Myocyte (in vitro differentiated cells): Measurements from ENCODE around the gene ACO1. TPM values are rescaled to one million over a fixed set of nuclear protein-coding genes. Genes with fewer than 3 reads are reported as not detected.
A peak's percentile ranks its signal among the peaks of the same experiment; 100 is the strongest.

Experiments
- DNase-seq: peaks from one replicate; pipeline ENCODE4 v3.0.0-alpha.2; 2012; ENCODE audit warnings: low read depth
- total RNA-seq: library from RNA; depleted of rRNA; stranded (reverse); fragments of >200 nt; gene quantifications from 2 replicates; pipeline ENCODE4 v1.2.3, GENCODE V29; 2014

Gene ACO1
- total RNA-seq, 1 donor from 2014 or later, result 64.3 TPM

DNA sequence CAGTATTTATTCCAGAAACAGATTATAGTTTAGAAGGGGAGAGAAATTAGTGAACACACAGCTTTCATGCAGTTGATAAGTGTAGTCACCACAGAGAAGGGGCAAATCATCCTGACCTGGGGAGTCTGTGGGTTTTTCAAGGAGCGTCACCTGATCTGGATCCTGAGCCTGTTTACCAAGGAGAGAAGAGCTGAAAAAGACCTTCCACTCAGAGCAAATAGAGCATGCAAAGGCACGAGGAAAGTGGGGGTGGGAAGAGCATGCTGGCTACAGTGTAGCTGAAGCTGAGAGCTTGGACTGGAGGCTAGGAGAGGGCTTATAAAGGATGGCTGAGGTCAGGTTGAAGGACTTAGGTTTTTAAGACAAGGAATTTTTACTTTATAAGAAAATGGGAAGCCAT lies 30.4 kb downstream of the ACO1 start:
- no peak for DNase-seq

DNA sequence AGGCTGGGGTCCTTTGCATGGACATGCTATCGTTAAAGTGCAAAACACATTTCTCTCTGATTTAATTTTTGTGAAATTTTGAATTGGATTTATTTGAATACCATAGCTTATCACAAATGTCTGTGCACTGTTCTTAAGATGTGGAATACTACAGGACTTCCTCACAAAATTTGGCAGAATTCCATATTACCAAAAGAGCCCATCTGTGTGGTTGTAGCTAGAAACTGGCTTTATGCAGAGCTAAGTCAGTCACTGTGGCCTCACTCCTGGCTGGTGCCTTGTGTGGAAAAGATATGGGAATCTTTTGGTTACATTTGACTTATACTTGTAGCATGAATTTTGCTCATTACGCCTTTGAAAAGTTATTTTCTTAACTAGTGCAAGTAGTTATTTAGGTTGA lies 35.5 kb downstream of the ACO1 start:
- DNase-seq, result no peak

DNA sequence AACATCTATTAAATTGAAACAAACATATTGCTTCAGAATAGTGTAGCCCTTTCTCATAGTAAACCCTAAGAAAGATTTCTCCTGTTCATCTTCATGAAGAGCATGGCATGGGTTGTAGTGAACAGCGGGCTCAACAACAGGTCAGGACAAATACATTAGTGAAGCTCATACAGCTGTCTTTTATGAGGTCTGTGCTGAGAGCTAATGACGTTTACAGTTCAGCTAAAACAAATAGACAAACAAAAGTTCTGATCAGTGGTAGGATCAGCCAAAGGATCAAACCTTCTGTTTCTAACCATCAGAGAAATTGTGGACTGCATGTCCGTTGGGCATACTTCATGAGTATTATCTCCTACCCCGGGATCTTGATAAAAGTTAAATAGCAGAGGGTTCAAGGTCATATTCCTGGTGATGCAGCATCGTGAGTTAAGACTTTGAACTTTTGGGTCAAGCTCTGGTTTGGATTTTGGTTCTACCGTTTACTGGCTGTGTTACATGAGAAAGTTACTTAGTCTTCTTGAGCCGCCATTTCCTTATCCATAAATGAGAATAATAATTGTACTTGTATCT lies 37.9 kb downstream of the ACO1 start:
- no peak for DNase-seq

DNA sequence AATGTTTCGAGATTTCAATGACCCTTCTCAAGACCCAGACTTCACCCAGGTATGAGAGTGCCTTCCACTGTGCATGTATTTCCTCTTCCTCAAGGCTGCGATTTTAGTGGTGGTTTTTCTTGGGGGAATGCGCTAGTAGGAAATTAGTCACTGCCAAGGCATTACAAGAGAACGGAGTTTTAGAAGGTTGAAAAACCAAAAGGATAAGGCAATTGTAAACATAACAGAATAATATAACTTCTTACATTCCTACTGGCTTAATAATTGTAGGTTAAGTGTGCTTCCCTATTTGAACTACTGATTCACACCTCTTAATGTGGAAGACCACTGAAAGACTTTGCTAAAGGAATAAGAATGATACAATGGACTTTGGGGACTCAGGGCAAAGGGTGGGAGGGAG lies 38.9 kb downstream of the ACO1 start:
- DNase-seq, result no peak

DNA sequence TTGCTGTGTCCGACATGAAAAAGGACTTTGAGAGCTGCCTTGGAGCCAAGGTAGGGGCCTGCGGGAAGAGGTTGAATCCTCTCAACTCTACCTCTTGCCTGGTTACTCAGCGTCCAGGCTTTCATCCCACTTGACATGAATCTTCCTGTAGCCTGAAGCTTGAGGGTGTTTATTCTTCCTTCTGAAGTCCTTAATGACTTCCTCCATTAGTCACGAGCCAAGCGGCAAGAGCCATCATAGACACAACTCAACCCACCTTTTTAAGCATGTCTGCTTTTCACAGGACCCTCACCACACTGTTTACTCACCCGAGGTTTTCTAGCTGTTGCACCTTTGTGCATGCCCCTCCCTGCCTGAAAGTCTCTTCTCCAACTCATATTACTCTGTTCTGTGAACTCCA lies 40.2 kb downstream of the ACO1 start:
- no peak for DNase-seq

DNA sequence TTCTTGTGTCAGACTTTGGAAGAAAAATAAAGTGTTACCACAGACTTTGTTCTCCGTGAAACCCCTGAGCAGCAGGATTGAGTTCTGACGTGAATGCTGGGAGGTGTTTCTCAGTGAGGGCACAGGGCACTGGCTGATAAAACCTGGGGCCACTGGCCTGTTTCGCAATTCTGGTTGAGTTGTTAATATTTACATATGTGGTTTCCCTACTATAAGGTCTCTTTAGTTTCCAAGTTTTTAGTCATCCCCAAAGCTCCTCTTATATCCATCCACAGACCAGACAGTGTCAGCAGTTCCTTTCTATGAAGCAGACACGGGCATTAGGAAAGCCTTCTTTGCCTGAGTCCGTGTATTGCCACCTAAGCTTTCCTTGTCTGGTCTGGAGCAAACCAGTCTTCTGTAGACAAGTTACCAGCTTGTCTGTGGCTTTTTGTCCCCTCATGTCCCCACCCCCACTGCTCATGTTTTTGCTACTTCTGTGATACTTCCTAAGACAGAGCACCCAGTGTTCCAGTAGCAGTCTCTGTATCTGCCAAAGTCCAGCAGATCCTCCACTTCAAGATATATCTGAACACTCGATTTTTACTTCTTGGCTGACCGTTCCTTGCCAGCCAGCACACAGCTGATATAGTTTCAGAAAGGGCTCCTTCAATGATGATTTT lies 42.0 kb downstream of the ACO1 start:
- no peak for DNase-seq

DNA sequence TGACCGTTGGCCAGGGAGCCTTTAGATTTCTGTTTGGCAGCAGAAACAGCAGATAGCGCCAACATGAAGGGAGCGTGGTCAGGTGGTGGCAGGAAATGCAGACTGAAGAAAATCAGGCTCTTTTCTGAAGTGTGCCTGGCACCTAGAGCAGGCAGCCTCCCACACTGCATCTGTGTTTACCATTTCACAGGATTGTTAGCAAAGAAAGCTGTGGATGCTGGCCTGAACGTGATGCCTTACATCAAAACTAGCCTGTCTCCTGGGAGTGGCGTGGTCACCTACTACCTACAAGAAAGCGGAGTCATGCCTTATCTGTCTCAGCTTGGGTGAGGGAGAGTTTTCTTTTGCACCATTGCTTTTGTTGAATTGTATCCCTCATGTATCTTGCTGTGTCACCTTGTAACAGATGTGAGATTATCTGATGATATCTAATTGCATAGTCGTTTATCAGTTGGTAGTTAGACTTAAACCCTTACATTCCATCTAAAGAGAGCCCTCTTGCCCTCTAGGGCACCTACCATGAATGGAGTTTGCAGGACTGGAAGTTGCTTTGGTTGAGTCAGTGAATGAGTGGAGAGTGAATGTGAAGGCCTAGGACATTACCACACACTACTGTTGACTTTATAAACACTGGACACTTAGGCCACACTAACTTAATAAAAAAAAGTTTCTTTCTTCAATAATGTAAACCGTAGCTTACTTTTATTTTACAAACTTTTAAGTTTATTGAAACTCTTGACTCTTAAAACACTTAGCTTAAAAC lies 42.8 kb downstream of the ACO1 start:
- DNase-seq, result no peak

DNA sequence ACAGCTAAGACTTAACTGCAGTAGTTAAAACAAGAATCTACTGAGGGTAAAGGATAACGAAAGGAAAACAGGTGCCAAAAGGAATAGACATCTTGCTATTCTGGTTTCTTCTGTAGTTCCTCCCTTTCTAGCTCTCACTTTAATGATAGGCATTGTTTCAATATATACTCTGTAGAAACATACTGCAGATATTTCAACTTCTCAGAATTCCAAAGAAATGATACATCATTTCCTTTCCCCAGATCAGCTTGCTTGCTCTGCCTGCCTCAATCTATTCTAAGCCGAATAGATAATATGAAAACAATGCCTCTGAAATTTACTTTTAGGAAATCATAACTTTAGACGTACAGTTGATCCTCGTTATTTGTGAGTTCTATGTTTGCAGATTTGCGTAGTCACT lies 46.3 kb downstream of the ACO1 start:
- DNase-seq, result no peak

DNA sequence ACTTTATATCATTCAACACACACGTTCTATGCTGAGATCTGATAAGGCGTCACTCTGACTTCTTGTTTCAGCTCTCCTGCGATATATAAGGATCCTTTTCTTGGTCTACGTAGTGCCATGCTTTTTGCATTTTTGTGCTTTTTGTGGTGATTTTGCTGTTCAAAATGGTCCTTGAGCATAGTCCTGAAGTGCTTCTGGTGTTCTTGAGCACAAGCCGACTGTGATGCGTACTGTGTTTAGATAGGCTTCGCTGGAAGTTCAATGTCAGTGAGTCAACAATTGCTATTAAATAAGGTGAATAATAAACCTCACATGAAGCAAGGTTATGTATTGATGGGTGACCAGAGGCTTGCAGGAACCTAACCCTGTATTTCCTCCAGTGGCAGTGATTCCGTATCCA lies 46.8 kb downstream of the ACO1 start:
- no peak for DNase-seq

DNA sequence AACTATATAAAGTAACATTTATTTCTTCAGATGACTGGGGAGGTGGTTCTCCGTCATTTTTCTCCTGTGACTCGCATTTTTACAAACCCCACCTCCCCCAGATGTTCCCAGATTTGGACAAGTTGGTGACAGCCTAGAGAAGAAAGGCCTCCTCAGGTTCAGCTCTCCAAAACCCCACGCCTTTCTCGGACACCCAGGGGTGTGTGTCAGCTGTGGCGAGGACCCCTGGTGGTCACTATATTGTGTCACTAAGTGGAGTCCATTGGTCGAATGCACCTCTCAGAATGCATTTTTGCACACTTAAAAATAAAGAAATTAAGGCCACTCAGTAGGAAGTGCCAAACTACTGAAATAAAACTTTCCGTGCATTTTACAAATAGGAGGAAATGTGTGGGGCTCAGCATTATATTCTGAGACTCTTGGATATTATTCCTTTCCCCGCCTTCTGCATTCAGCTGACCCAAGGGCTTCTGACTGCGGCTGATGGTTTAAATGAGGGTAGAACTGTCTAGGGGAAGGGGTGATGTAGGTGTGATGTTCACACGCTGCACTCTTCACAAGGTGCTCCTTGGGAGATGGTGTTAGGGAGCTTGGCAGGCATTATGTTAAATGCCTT lies 47.6 kb downstream of the ACO1 start:
- peak; percentile 67 for DNase-seq

DNA sequence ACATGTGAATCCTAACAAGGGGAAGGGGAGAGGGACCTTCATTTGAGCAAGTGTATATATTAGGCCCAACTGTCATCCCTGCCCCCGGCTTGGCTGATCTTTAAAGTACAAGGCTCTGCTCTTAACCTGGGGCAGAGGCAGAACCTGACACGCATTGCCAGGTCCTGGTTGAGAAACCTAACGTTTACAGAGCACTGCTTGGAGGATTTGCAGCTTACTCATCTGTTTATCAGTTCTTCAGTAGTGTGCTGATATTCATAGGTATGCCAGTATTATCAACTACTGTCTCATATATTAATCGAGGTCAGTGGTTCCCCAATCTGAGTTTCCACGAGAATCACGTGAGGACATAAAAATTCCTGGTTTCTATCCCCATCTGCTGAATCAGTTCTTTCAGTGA lies 50.4 kb downstream of the ACO1 start:
- no peak for DNase-seq

DNA sequence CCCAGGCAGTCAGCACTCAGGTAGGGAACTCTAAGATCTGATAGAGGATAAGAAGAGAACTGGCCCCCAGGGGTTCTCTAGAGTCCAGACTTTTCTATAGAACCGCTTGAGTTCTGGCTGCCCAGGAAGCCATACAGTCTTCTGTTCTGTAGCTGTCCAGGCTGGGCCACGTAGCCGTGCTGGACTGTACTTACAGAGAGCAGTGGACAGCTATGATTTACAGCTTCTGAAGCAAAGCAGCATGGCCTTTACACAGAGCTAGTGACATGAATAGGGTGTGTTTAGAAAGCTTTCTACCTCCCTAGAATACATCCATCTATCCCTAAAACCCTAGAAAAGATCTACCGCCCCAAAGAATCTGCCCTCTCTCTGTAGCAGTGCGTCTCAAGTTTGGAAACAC lies 57.2 kb downstream of the ACO1 start:
- no peak for DNase-seq

DNA sequence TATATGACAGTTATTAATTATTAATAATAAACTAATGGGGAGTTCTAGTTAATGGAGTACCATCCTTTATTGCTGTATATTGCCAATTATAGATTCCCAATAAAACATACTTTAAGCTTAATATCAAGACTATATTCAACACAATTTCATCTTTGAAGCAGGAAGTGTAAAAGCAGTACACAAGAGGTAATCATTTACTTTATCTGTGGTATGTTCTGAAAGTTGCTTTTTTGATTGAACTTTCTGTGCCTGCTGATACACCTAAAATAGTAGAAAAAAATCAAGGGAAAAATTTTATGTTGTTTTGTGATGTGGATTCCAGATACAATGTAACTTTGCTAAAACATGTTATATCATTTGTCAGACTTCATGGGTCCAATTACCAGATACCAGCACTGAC lies 58.0 kb downstream of the ACO1 start:
- DNase-seq, result no peak

DNA sequence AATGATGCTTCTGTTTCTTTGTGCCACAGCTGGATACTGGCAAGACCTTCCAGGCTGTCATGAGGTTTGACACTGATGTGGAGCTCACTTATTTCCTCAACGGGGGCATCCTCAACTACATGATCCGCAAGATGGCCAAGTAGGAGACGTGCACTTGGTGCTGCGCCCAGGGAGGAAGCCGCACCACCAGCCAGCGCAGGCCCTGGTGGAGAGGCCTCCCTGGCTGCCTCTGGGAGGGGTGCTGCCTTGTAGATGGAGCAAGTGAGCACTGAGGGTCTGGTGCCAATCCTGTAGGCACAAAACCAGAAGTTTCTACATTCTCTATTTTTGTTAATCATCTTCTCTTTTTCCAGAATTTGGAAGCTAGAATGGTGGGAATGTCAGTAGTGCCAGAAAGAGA lies 65.5 kb downstream of the ACO1 start:
- no peak for DNase-seq

DNA sequence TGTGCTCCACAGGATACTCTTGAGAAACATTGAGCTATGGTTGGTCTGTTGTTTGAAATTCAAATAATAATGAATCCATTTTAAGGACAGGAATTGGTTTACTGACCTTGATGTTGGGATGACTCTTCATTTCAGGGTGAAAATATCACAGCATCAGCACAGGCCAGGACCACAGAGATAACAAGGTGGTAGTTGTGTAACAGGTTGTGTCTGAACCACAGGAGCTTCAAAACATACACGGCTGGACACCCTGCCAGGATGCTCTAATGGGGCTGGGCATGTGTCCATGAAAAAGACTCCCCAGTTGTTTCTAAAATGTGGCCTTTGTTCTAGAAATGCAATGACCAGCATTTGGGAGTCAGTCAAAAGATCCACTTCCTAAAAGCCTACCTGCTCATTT lies 69.8 kb downstream of the ACO1 start:
- no peak for DNase-seq

DNA sequence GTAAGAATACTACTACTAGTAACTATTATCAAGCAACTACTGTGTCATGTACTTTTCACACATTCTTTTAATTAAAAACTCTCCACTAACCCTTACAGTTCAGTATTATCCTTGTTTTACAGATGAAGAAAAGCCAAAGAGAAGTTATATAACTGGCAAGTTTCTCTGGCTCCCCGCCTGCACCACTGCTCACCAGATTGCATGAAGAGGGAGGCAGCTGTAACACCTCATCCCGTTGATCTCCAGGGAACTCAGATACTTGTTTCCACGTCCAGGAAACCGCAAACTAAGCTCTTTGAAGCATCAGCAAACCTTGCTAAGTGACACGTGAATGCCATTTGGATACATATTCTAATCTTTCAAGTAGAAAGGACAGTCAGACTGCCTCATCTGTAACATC lies 71.3 kb downstream of the ACO1 start:
- peak; percentile 24 for DNase-seq

DNA sequence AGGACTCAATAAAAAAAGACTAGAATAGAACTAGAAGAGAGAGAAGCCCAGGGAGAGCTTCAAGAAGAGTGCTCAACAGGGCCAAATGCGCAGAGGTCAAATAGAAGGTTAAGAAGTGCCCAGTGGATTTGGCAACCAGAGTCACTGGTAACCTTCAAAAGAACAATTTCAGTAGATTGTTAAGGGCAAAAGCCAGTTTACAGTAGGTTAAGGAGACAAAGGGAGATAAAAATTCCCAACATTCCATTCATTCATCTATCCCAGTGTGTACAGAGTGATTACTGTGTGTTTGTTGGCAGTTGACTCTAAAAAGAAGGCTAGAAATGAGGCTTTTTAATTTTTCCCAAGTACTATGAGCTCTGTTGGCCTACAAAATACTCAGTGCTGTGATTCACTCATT lies 72.1 kb downstream of the ACO1 start:
- no peak for DNase-seq

DNA sequence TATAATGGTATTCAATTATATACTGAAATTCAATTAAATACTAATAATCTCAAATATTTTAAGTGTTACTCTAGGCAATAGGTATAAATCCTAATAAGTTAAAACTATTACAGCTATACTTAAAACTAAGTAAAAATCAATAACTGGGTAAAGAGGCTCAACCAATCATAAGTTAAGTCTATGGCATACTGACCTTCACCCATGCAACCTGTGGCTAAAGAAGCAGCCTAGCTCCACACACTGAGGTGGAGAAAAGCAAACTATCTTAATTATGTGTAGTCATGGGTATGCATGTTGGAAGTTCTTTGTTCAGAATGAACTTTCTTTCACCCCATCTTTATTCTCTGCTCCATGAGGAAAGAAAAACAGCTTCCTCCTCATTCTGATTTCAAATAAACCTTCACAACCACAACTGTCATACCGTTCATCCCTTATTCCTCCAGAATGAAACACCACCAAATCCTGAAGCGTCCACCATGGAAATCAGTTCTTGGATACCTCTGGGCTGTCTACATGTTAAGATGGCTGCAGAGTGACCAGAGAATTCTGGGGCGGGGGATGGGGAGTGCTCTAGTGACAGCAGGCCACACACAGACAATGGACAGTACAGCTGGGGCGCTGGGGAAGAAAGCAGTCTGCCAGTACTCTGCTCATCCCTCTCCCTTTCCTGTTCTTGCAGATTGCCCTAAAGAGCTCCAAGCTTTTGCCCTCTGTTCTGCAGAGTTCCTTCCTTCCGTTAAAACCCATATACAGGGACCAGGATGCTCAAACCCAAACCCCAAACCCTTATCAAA lies 79.3 kb downstream of the ACO1 start:
- DNase-seq, result no peak

DNA sequence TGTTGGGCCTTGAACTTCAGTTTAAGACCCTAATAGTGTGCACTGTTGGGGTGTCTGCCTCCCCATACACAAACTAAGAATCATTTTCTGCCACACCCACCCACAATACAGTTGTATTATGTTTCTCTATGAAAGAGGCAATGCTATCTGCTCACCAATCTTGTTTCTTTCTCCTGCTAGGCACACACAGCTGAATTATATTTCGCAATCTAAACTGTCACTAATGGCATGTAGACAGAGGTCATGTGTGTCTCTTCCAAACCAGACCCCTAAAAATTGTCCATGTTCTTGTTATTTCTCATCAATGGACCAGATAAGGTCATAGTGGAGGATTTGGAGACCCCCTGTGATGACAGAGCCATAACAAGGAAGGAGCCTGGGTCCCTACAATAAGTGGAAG lies 84.3 kb downstream of the ACO1 start:
- DNase-seq, result no peak

DNA sequence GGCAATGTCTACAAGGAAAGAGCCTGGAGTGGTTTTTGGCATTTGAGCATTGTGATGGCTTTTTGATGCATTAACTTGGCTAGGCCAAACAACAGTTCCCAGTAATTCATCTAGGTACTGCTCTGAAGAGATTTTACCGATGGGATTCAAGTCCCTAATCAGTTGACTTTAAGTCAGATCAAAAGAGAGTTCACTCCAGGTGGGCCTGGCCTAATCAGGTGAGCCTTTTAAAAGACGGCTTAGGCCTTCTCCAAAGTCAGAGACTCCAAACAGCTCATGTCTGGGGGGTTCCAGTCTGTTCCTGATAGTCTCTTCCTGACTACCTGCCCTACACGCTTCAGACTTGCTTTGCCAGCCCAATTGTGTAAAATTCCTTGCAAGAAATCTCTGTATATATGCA lies 87.9 kb downstream of the ACO1 start:
- no peak for DNase-seq

DNA sequence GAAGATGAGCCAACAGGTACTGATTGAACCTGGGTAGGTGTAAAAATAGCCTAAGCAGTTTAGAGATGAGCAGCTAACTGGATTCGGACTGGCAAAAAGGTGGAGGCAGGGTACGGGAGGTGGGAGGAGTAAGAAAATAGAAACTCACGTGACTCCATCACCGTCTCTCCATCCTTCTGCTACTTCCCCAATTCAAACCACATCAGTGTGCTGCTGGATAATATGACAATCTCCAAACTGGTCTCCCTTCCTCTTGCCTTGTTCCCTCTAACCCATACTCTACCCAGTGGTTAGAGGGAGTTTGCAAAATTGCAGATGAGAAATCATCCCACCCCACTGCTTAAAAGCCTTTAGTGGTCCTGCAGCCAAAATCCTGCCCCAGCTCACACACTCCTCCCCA lies 98.9 kb downstream of the ACO1 start:
- DNase-seq, result no peak
